Stimulated activated CD4-positive, alpha-beta T cell treated with anti-CD3 and anti-CD28 coated beads, TNF-alpha, amount 100 ng/mL, for 1 hour (primary cell): ENCODE data around the gene KIAA1328.
A peak's percentile ranks its signal among the peaks of the same experiment; 100 is the strongest.
"Not testable (repeated sequence)": the region's sequence is repeated elsewhere in the genome, so short reads cannot be mapped to it uniquely, and the experiment has no call there.

Experiments
- DNase-seq, 3 donors: peaks; one replicate each; pipeline ENCODE4 v3.0.0-alpha.2; 2020; ENCODE audit warnings: low read depth in 3 of 3, low spot score in 1 of 3

Gene KIAA1328

GRCh38 chr18:36828630-36829361 lies at the start of gene KIAA1328, which contains the start of gene TPGS2:
Gene KIAA1328, plus strand, starts transcription at chr18:36829127. Its CDS starts 12 bp downstream, at chr18:36829139.
Gene TPGS2, minus strand, starts transcription at chr18:36829002. Its CDS starts 235 bp downstream, at chr18:36828767.
- DNase-seq = peak; percentile 62 to 74 (median 71)

- no peak for DNase-seq
Observed at GRCh38 chr18:36780748-36781147, 48.2 kb upstream of the KIAA1328 start.

DNA sequence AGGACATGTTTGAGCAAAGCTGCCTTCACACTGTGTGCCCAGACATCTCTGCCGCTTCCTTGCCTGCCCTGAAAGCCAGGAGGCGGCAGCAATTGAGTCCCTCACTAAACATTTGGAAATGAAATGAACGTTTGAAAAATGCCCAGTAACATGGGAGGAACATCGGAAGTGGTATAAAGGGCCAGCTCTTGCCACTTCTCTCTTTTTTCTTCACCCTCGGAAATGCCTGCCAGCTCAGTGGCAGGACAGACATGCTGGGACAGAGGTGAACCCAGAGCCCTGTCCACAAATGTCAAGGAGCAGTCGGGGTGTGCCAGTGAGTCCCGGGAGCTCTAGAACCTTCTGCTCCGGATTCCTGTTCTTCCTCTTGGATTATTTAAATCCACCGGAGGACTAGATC lies 46.2 kb upstream of the KIAA1328 start:
- DNase-seq = no peak

- no peak for DNase-seq
Observed at GRCh38 chr18:36783792-36784191, 45.1 kb upstream of the KIAA1328 start.

DNA sequence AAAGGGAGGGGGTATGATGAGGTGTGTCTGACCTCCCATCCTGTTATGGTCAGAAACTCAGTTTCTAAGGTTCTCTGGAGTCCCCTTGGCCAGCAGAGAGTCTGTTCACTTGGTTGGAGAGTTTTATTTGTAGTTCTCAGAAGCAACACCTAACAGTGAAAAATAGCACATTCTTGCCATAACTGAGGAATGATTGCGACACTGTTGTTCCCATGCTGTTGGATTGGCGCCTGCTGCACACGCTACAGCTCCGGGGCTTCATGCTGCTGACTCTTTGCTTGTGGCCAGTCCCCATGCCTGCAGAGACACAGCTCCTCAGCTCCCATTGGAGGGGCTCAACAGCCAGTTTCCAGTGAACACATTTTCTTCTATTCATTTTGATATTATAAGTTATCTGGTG lies 42.2 kb upstream of the KIAA1328 start:
- no peak for DNase-seq

GRCh38 chr18:36792634-36793283 lies 36.2 kb upstream of the KIAA1328 start:
- DNase-seq = no peak

DNA sequence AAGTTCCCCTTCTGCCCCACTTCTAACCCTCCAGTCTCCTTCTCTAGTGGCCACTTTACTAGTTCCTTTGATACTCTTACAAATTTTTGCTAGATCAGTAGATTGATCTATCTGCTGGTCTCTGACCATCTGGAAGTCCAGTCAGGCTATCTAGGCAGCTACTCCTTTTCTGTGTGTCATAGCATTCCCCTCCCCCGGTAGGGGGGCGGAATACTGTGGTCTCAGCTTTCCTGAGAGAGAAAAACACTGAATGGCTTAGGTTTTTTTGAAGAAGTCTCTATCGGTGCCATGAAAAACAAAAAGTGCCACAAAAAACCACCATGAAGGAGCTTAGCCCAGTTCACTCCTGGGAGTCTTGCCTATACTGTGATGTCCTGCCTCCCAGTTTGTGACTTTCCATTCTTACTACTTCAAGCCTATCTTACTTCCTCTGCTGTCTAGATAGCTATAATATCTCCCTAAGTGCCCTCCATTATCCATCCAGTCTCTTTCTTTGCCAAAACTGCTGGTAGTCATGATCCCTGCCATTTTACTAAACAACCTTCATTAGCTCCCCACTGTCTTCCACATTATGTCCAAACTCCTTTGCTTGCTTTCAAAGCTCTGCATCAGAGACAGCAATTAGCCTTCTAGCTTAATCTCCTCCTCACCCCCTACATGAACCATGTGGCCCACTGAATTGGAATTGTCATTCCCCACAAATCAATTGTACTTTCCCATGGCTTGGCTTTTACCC lies 30.0 kb upstream of the KIAA1328 start:
- DNase-seq = no peak

GRCh38 chr18:36805105-36805504 lies 23.8 kb upstream of the KIAA1328 start:
- DNase-seq = no peak

DNA sequence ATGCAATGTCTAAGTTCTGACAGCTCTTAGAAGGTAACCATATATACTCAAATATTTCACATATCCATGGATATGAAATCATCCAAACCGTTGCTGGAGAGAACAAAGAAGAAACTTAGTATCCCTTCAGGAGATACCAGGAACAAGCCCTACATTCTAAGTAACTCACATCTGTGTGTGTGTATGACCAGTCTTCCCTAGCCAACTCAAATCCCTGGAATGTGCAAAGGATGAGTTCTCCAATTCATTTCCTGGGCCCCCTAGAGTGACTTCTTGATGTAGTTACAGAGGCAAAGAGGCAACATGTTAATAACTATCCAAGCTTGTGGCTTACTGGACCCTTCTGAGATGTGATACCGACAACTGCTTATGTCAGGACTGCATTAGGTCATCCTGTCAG lies 20.2 kb upstream of the KIAA1328 start:
- no peak for DNase-seq

GRCh38 chr18:36809590-36810381 lies 19.1 kb upstream of the KIAA1328 start:
- DNase-seq = no peak

GRCh38 chr18:36811430-36811829 lies 17.5 kb upstream of the KIAA1328 start:
- no peak for DNase-seq

- DNase-seq = no peak
Observed at GRCh38 chr18:36811955-36812354, 17.0 kb upstream of the KIAA1328 start.

DNA sequence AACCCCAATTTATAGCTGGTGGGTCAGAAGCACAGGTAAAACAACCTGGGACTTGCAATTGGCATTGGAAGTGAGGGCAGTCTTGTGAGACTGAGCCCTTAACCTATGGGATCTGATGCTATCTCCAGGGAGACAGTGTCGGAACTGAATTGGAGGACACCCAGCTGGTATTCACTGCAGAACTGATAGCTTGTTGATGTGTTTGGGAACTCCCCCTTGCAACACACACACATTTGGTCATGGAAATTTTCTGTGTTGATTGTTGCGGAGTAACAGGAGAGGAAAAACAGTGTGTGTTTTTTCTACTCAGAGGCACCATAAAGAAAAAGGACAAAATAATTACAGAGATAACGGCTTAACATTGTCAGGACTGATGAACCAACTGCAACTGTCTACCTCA lies 16.2 kb upstream of the KIAA1328 start:
- DNase-seq = no peak

DNA sequence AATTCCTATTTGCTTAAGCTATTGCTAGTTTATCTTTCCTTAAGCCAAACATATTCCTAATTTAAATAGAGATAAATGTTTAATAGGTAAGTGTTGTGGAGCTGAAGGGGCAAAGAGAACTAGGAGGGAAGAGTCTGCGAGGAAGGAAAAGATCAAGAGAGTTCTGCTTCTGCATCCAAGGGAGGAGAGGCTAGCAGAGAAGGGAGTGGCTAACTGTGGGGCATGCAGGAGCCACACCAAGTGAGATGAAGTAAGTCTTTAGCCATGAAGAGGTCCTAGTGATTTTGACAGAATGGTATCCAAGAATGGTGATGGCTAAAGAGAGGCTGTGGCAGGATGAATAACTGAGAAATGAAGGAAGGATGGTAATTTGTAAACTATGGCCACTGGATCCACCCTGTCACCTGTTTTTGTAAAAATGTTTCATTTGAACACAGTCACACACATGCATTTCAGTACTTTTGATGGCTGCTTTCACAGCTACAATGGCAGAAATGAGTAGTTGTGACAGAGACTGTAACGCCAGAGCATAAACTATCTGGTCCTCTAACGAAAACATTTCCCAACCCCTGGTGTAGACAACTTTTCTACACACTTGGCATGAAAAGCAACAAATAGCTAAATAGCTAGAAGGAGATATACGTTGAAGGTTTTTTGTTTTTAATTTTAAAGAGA lies 15.7 kb upstream of the KIAA1328 start:
- no peak for DNase-seq

DNA sequence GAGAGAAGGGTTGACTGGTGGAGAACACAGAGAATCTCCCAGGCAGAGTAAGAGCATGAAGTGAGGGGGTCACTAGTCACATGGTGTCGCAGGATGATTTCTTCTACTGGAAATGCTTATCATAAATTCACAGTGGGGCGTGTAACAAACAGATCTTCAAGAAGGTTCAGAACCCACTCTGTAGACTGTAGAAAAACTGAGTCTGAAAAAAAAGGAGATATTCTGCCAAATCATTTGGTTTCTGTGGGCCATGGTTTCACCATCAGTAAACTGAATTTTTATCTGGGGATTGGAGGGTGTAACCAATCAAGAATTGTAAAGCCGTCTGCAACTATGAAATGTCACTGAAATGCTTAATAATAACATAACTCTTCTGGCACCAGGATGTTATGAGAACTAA lies 15.1 kb upstream of the KIAA1328 start:
- DNase-seq = no peak

- DNase-seq = no peak
Observed at GRCh38 chr18:36814994-36815393, 13.9 kb upstream of the KIAA1328 start.

- not testable (repeated sequence) for DNase-seq
Observed at GRCh38 chr18:36816096-36816495, 12.8 kb upstream of the KIAA1328 start.

- no peak for DNase-seq
Observed at GRCh38 chr18:36817039-36817438, 11.9 kb upstream of the KIAA1328 start.

DNA sequence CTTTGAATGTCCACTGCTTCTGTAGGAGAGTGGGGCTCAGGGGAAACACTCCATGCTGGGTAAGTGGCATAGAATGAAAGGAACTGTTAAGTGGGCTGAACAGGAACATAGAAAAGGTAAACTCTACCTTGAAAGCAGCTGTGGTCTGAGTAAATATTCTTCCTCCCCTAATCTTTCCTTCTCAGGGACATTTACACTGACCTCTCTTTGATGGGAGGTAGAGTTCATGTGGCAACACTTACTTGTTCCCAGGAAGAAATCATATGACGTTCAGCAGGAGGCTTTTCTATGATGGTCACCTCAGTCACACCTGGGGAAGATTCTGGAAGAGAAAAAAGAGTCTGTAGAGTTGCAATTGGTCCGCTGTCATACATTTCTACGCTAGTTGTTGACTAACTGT lies 10.3 kb upstream of the KIAA1328 start:
- no peak for DNase-seq

DNA sequence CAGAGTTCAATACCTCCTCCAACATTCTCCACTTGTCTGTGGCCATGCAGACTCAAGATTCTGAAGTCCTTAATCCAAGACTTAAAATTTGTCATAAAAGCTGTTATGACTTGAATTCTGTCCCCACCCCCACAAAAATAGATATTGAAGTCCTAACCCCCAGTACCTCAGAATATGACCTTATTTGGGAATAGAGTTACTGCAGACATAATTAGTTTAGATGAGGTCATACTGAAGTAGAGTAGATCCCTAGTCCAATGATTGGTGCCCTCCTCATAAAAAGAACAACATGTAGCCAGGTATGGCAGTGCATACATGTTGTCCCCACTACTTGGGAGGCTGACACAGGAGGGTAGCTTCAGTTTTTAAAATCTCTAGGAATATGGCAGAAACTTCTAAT lies 9.3 kb upstream of the KIAA1328 start:
- no peak for DNase-seq

- DNase-seq = no peak
Observed at GRCh38 chr18:36821681-36822080, 7.2 kb upstream of the KIAA1328 start.
